Hepatocyte (in vitro differentiated cells): Measurements from ENCODE around the gene ADAMTS7. TPM values are rescaled to one million over a fixed set of nuclear protein-coding genes. Genes with fewer than 3 reads are reported as not detected.
"Not testable (repeated sequence)": the region's sequence is repeated elsewhere in the genome, so short reads cannot be mapped to it uniquely, and the experiment has no call there.

Experiments used
- DNase-seq: peaks from one replicate; pipeline ENCODE4 v3.0.0-alpha.2; 2016; ENCODE audit warnings: low spot score
- H2AFZ ChIP-seq: fragments of 200-600 bp; sonication (generic); 2 replicates; pipeline ENCODE4 v1.6.0; 2016; ENCODE audit warnings: antibody characterized with exemption, mild to moderate bottlenecking
- H3K27ac ChIP-seq: fragments of 200-600 bp; sonication (generic); 2 replicates; pipeline ENCODE4 v1.5.1; 2016; ENCODE audit warnings: mild to moderate bottlenecking
- H3K27me3 ChIP-seq: fragments of 200-600 bp; sonication (generic); 2 replicates; pipeline ENCODE4 v1.6.1; 2016
- H3K36me3 ChIP-seq: fragments of 200-600 bp; sonication (generic); replicated peaks from 2 replicates; pipeline ENCODE4 v1.5.1; 2016; ENCODE audit warnings: low read depth; ENCODE audit not compliant: insufficient read depth
- H3K4me1 ChIP-seq: fragments of 200-600 bp; sonication (generic); 2 replicates; pipeline ENCODE4 v1.5.1; 2016; ENCODE audit warnings: mild to moderate bottlenecking, moderate library complexity; ENCODE audit not compliant: insufficient read depth
- H3K4me2 ChIP-seq: fragments of 200-600 bp; sonication (generic); 2 replicates; pipeline ENCODE4 v1.6.0; 2016
- H3K4me3 ChIP-seq: fragments of 200-600 bp; sonication (generic); 2 replicates; pipeline ENCODE4 v1.5.1; 2016; ENCODE audit warnings: mild to moderate bottlenecking
- H3K79me2 ChIP-seq: fragments of 200-600 bp; sonication (generic); 2 replicates; pipeline ENCODE4 v1.6.0; 2017; ENCODE audit warnings: mild to moderate bottlenecking
- H3K9me2 ChIP-seq: fragments of 200-600 bp; sonication (generic); replicated peaks from 2 replicates; pipeline ENCODE4 v1.6.0; 2017; ENCODE audit warnings: mild to moderate bottlenecking; ENCODE audit not compliant: insufficient read depth
- H3K9me3 ChIP-seq: fragments of 200-600 bp; sonication (generic); 2 replicates; pipeline ENCODE4 v1.5.1; 2016; ENCODE audit warnings: low read depth, mild to moderate bottlenecking
- H4K20me1 ChIP-seq: fragments of 200-600 bp; sonication (generic); 2 replicates; pipeline ENCODE4 v1.6.0; 2016; ENCODE audit warnings: mild to moderate bottlenecking; ENCODE audit not compliant: insufficient read depth, poor library complexity, severe bottlenecking
- CTCF ChIP-seq: fragments of 200-600 bp; sonication (generic); IDR thresholded peaks from 2 replicates; pipeline ENCODE4 v1.5.1; 2016; ENCODE audit warnings: antibody characterized with exemption, mild to moderate bottlenecking; ENCODE audit not compliant: poor library complexity
- EZH2 ChIP-seq: fragments of 200-600 bp; sonication (generic); IDR thresholded peaks from 2 replicates; pipeline ENCODE4 v1.6.1; 2016; ENCODE audit warnings: antibody characterized with exemption, mild to moderate bottlenecking, borderline replicate concordance
- EZH2phosphoT487 ChIP-seq: fragments of 200-600 bp; sonication (generic); IDR thresholded peaks from one replicate; pipeline ENCODE4 v1.6.1; 2018; ENCODE audit warnings: antibody characterized with exemption, mild to moderate bottlenecking, low read depth, moderate library complexity; ENCODE audit not compliant: unreplicated experiment, severe bottlenecking
- WGBS: methylation state at CpG from one replicate; pipeline ENCODE4 v1.1.6; 2016; ENCODE audit warnings: low lambda C conversion rate; ENCODE audit errors: missing lambda C conversion rate; 5-methylcytosine and 5-hydroxymethylcytosine counted together
- polyA plus RNA-seq: library from polyadenylated mRNA; unstranded; fragments of >200 nt; fragmentation: Nextera tagmentation; extraction: Ambion mirVana; gene quantifications from 2 replicates; pipeline ENCODE4 v1.2.1, GENCODE V29; 2016
- total RNA-seq: library from RNA; depleted of rRNA; stranded (reverse); fragments of >200 nt; gene quantifications from 2 replicates; pipeline ENCODE4 v1.2.3, GENCODE V29; 2014

ADAMTS7 gene
- total and polyA plus RNA-seq, 2 experiments from 2014 or later: 12.1 to 14.7 TPM

- Histone ChIP-seq H3K4me1 (no peaks in the 10 kb centered on the region), H3K9me2 (no peaks in the 10 kb centered on the region), H3K79me2 (no peaks in the 10 kb centered on the region), H2AFZ (no peak overlapping the region), H3K27me3 (no peaks in the 10 kb centered on the region), H3K27ac (no peak overlapping the region), H3K9me3 (no peaks in the 10 kb centered on the region), H3K36me3 (no peaks in the 10 kb centered on the region), H4K20me1 (no peaks in the 10 kb centered on the region), H3K4me2 (no peak overlapping the region), H3K4me3 (no peak overlapping the region)
- DNase-seq: no peak
- TF ChIP-seq EZH2phosphoT487: no peak
- TF ChIP-seq CTCF: no peak
- TF ChIP-seq EZH2: no peak
- 83% methylated on average over 2 of the region's 2 CpGs for WGBS
Measured at GRCh38 chr15:78850352-78850751, 39.1 kb upstream of the ADAMTS7 start.

GRCh38 chr15:78847387-78847906 lies 36.2 kb upstream of the ADAMTS7 start:
- WGBS: 83% methylated on average over 15 of the region's 15 CpGs
- not testable (repeated sequence) for H3K36me3 ChIP-seq, H3K9me2 ChIP-seq, H3K27ac ChIP-seq, H3K9me3 ChIP-seq, H3K79me2 ChIP-seq, H3K27me3 ChIP-seq, H3K4me3 ChIP-seq, DNase-seq, H4K20me1 ChIP-seq, H3K4me1 ChIP-seq, H2AFZ ChIP-seq, H3K4me2 ChIP-seq

- not testable (repeated sequence) for H3K27me3 ChIP-seq, H3K4me1 ChIP-seq, H3K27ac ChIP-seq, H3K9me3 ChIP-seq, H3K79me2 ChIP-seq, H3K4me2 ChIP-seq, DNase-seq, H3K36me3 ChIP-seq, H4K20me1 ChIP-seq, H3K9me2 ChIP-seq, H3K4me3 ChIP-seq, H2AFZ ChIP-seq
- WGBS: 87% methylated on average over 16 of the region's 27 CpGs
Measured at GRCh38 chr15:78846906-78847305, 35.6 kb upstream of the ADAMTS7 start.

GRCh38 chr15:78842519-78842918 lies 31.3 kb upstream of the ADAMTS7 start:
- H3K27ac ChIP-seq: no peak overlapping the region
- H3K36me3 ChIP-seq: no peaks in the 10 kb centered on the region
- no peaks in the 10 kb centered on the region for H3K9me3 ChIP-seq
- no peak overlapping the region for H3K4me3 ChIP-seq
- H3K9me2 ChIP-seq: no peaks in the 10 kb centered on the region
- TF ChIP-seq EZH2phosphoT487: no peak
- TF ChIP-seq EZH2: no peak
- no peak for TF ChIP-seq CTCF
- no peak overlapping the region for H2AFZ ChIP-seq
- H3K4me1 ChIP-seq: no peaks in the 10 kb centered on the region
- H4K20me1 ChIP-seq: no peaks in the 10 kb centered on the region
- 60% methylated on average over 3 of the region's 3 CpGs for WGBS
- DNase-seq: no peak
- H3K27me3 ChIP-seq: no peaks in the 10 kb centered on the region
- no peaks in the 10 kb centered on the region for H3K79me2 ChIP-seq
- no peak overlapping the region for H3K4me2 ChIP-seq

GRCh38 chr15:78841891-78842290 lies 30.6 kb upstream of the ADAMTS7 start:
- Histone ChIP-seq H2AFZ (no peak overlapping the region), H4K20me1 (no peaks in the 10 kb centered on the region), H3K9me2 (no peaks in the 10 kb centered on the region), H3K27ac (peak overlapping the region; percentile 16), H3K4me1 (no peaks in the 10 kb centered on the region), H3K9me3 (no peaks in the 10 kb centered on the region), H3K27me3 (no peaks in the 10 kb centered on the region), H3K79me2 (no peaks in the 10 kb centered on the region), H3K4me3 (no peak overlapping the region), H3K4me2 (no peak overlapping the region), H3K36me3 (no peaks in the 10 kb centered on the region)
- no peak for TF ChIP-seq CTCF
- no peak for TF ChIP-seq EZH2phosphoT487
- TF ChIP-seq EZH2: no peak
- WGBS: 81% methylated on average over 6 of the region's 6 CpGs
- DNase-seq: no peak
